MCF 10A (cell line): Measurements from ENCODE around the gene SYCE1L. TPM values are rescaled to one million over a fixed set of nuclear protein-coding genes. Genes with fewer than 3 reads are reported as not detected.
A peak's percentile ranks its signal among the peaks of the same experiment; 100 is the strongest.

Experiments
- BruUV-seq: library from RNA; stranded (reverse); fragments of 400-500 nt; replicated peaks from 2 replicates; lab custom pipeline; 2021; lab: Mats Ljungman, UMichigan
- CTCF ChIA-PET: fragments of 300-600 bp; sonication (Branson Sonifier 250); formaldehyde crosslinking; extraction: SDS; loops from one replicate; lab custom pipeline; 2021; ENCODE audit warnings: antibody characterized with exemption, inconsistent platforms; lab: Yijun Ruan, JAX
- POLR2A ChIA-PET: fragments of 300-600, 350-650 bp; sonication (Branson Sonifier 250); formaldehyde crosslinking; extraction: SDS; loops from one replicate; lab custom pipeline; 2020; ENCODE audit warnings: antibody characterized with exemption, inconsistent platforms; lab: Yijun Ruan, JAX
- DNase-seq: peaks from one replicate; pipeline ENCODE4 v3.0.0-alpha.2; 2018; ENCODE audit not compliant: unreplicated experiment
- H3K27ac Mint-ChIP-seq: one replicate; pipeline ENCODE4 v1.8.0; 2022; ENCODE audit warnings: mild to moderate bottlenecking, low read depth, mixed read lengths; ENCODE audit not compliant: unreplicated experiment
- H3K27me3 Mint-ChIP-seq: one replicate; pipeline ENCODE4 v1.8.0; 2022; ENCODE audit warnings: mixed read lengths; ENCODE audit not compliant: insufficient read depth, unreplicated experiment
- H3K36me3 Mint-ChIP-seq: one replicate; pipeline ENCODE4 v1.8.0; 2022; ENCODE audit warnings: mild to moderate bottlenecking, moderate library complexity, mixed read lengths; ENCODE audit not compliant: insufficient read depth, unreplicated experiment
- H3K4me1 Mint-ChIP-seq: one replicate; pipeline ENCODE4 v1.8.0; 2022; ENCODE audit warnings: mixed read lengths; ENCODE audit not compliant: insufficient read depth, unreplicated experiment
- H3K4me3 Mint-ChIP-seq: one replicate; pipeline ENCODE4 v1.8.0; 2022; ENCODE audit warnings: mild to moderate bottlenecking, moderate library complexity, mixed read lengths; ENCODE audit not compliant: unreplicated experiment
- H3K9me3 Mint-ChIP-seq: one replicate; pipeline ENCODE4 v1.8.0; 2022; ENCODE audit warnings: mixed read lengths; ENCODE audit not compliant: unreplicated experiment
- CTCF ChIP-seq: fragments of 200-600 bp; IDR thresholded peaks from one replicate; pipeline ENCODE4 v1.8.0; 2022; ENCODE audit warnings: antibody characterized with exemption, mild to moderate bottlenecking; ENCODE audit not compliant: unreplicated experiment
- intact Hi-C: fragments of 100-400 bp; cut with micrococcal nuclease; formaldehyde crosslinking; loops from 2 replicates; pipeline ENCODE4 v1.14.1; 2022
- total RNA-seq: library from RNA; stranded (reverse); gene quantifications from 2 replicates; pipeline ENCODE4 v1.2.3, GENCODE V29; 2022

Gene SYCE1L
- total RNA-seq, 1 experiment from 2014 or later, result 12.2 TPM

GRCh38 chr16:77190190-77190477 is 9.1 kb upstream of the SYCE1L start:
- no peaks in the 10 kb centered on the region for H3K9me3 Mint-ChIP-seq
- peak overlapping the region; percentile 93 for H3K4me3 Mint-ChIP-seq
- TSS peak; percentile 77 for BruUV-seq
- peaks cover 26% of the 10 kb centered on the region for H3K4me1 Mint-ChIP-seq
- peak overlapping the region; percentile 98 for H3K27ac Mint-ChIP-seq
- no peaks in the 10 kb centered on the region for H3K27me3 Mint-ChIP-seq
- ChIA-PET CTCF (no interaction called here), POLR2A (interaction anchor here (0.7 to 1.7 kb wide), 6 partner anchors 9 to 1703 kb away, joined by 3 to 23 read pairs (median 4); partner anchors contain the start of gene CHST5)
- no peak for TF ChIP-seq CTCF
- intact Hi-C loops, result no loop called here
- H3K36me3 Mint-ChIP-seq, result peaks cover 14% of the 10 kb centered on the region
- DNase-seq, result no peak

- Mint-ChIP-seq H3K36me3 (peaks cover 14% of the 10 kb centered on the region), H3K9me3 (no peaks in the 10 kb centered on the region), H3K27me3 (no peaks in the 10 kb centered on the region), H3K27ac (peak within 1 kb of the TSS; percentile 98), H3K4me3 (peak within 1 kb of the TSS; percentile 93), H3K4me1 (peaks cover 26% of the 10 kb centered on the region)
- DNase-seq, result peak; percentile 99
- POLR2A ChIA-PET, result interaction anchor here (0.6 to 1.7 kb wide), 14 partner anchors 9 to 1925 kb away, joined by 3 to 23 read pairs (median 4); partner anchors contain the start of gene CHST5
- intact Hi-C loops, result no loop called here
- CTCF ChIA-PET, result interaction anchor here (0.6 kb wide), 2 partner anchors 935 to 1370 kb away, joined by 3 to 4 read pairs; no protein-coding TSS in a partner anchor
- TF ChIP-seq CTCF, result no peak
- BruUV-seq, result no TSS peak
Observed at GRCh38 chr16:77190478-77191258, 8.5 kb upstream of the SYCE1L start, which contains the start of gene MON1B. TSS of gene MON1B (plus strand) at chr16:77191190. CDS start at chr16:77191486, 296 bp downstream.

GRCh38 chr16:77191259-77191969 is 7.8 kb upstream of the SYCE1L start:
- Mint-ChIP-seq H3K36me3 (peaks cover 21% of the 10 kb centered on the region), H3K4me1 (peaks cover 26% of the 10 kb centered on the region), H3K9me3 (no peaks in the 10 kb centered on the region), H3K27me3 (no peaks in the 10 kb centered on the region), H3K27ac (peak overlapping the region; percentile 98), H3K4me3 (peak overlapping the region; percentile 93)
- BruUV-seq, result TSS peak; percentile 92
- DNase-seq, result no peak
- POLR2A ChIA-PET, result interaction anchor here (0.6 to 1.7 kb wide), 11 partner anchors 9 to 1925 kb away, joined by 3 to 23 read pairs (median 4); no protein-coding TSS in a partner anchor
- TF ChIP-seq CTCF, result no peak
- CTCF ChIA-PET, result interaction anchor here (0.6 kb wide), 2 partner anchors 934 to 1371 kb away, joined by 3 to 4 read pairs; no protein-coding TSS in a partner anchor
- intact Hi-C loops, result no loop called here

GRCh38 chr16:77193377-77193776 is 5.8 kb upstream of the SYCE1L start:
- ChIA-PET POLR2A (no interaction called here), CTCF (no interaction called here)
- no peaks in the 10 kb centered on the region for H3K9me3 Mint-ChIP-seq
- peaks cover 39% of the 10 kb centered on the region for H3K36me3 Mint-ChIP-seq
- TF ChIP-seq CTCF, result no peak
- intact Hi-C loops, result no loop called here
- no peaks in the 10 kb centered on the region for H3K27me3 Mint-ChIP-seq
- H3K27ac Mint-ChIP-seq, result no peak overlapping the region
- DNase-seq, result no peak
- H3K4me1 Mint-ChIP-seq, result peaks cover 26% of the 10 kb centered on the region
- no peak overlapping the region for H3K4me3 Mint-ChIP-seq
- BruUV-seq, result no TSS peak
